GM12874 (cell line): Measurements from ENCODE around the gene ZNF335.

Experiments used
- CTCF ChIP-seq: IDR thresholded peaks from 2 replicates; pipeline ENCODE4 v1.5.1; 2011; ENCODE audit warnings: low read depth, mild to moderate bottlenecking, control low read depth, low read length, moderate library complexity; ENCODE audit not compliant: insufficient read depth

ZNF335 gene

GRCh38 chr20:45944151-45944964 is 27.6 kb downstream of the ZNF335 start:
- no peak for TF ChIP-seq CTCF

- no peak for TF ChIP-seq CTCF
Observed at GRCh38 chr20:45943613-45944012, 28.4 kb downstream of the ZNF335 start.

GRCh38 chr20:45940469-45940868 is 31.5 kb downstream of the ZNF335 start:
- TF ChIP-seq CTCF: no peak

- TF ChIP-seq CTCF: no peak
Observed at GRCh38 chr20:45940053-45940452, 31.9 kb downstream of the ZNF335 start.

GRCh38 chr20:45938727-45939438 is 33.1 kb downstream of the ZNF335 start:
- no peak for TF ChIP-seq CTCF

- no peak for TF ChIP-seq CTCF
Observed at GRCh38 chr20:45937765-45938164, 34.2 kb downstream of the ZNF335 start.

GRCh38 chr20:45935416-45936046 is 36.5 kb downstream of the ZNF335 start:
- TF ChIP-seq CTCF: no peak
